ENCODE measurements around the gene BCKDHB. TPM values are rescaled to one million over a fixed set of nuclear protein-coding genes. Genes with fewer than 3 reads are reported as not detected.
A peak's percentile ranks its signal among the peaks of the same experiment; 100 is the strongest.

Gene BCKDHB
- total and polyA plus RNA-seq, 2 experiments from 2014 or later = 32.1 to 42.7 TPM

DNA sequence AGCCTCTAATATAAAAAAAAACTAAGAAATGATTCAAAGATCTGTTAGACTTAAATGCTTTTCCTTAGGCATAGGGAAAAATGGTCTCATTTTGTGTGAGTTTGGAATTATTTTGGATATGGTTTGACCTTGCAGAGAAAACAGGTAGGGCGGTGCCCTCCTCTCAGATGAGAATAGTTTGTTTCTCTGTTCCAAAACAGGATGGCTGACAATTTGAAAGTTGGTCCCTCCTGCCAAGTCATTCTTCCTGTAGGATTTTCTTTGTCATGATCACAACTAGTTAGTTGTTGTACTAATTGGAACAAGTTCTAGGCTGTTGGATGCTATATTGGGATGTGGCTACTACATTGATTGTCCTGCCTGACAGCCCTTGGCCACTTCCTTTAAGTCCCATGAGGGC lies 108.6 kb downstream of the BCKDHB start:
- no peak for TF ChIP-seq NANOG (IDR thresholded peaks at IDR 0.05; ENCODE audit: borderline replicate concordance)
- H3K9me2 ChIP-seq (ENCODE audit: insufficient read depth) = no peaks in the 10 kb centered on the region
- H3K4me3 ChIP-seq = no peak overlapping the region
- H3K27me3 Mint-ChIP-seq (ENCODE audit: insufficient read depth, low read depth, poor library complexity) = no peaks in the 10 kb centered on the region
- no peak for ATAC-seq
- peak overlapping the region; percentile 22; the same call in 1 of the 2 replicates for H3K27ac Mint-ChIP-seq
- no peak overlapping the region for H3K4me2 ChIP-seq
- H3F3A ChIP-seq (replicated peaks; ENCODE audit: low read depth) = no peaks in the 10 kb centered on the region
- no peak overlapping the region for H3K27ac ChIP-seq (ENCODE audit: low read depth)
- no peaks in the 10 kb centered on the region for H3K9me3 Mint-ChIP-seq
- no peaks in the 10 kb centered on the region for H4K20me1 ChIP-seq (replicated peaks; ENCODE audit: insufficient read depth)
- H3K36me3 Mint-ChIP-seq (ENCODE audit: low read depth) = peaks cover 6% of the 10 kb centered on the region; the same call in 1 of the 3 replicates
- no peak overlapping the region for H2AFZ ChIP-seq
- no peaks in the 10 kb centered on the region for H3K27me3 ChIP-seq (ENCODE audit: insufficient read depth)
- no peaks in the 10 kb centered on the region for H3K79me2 ChIP-seq (replicated peaks; ENCODE audit: insufficient read depth)
- H3K4me1 Mint-ChIP-seq = peaks cover 28% of the 10 kb centered on the region
- no peaks in the 10 kb centered on the region for H3K36me3 ChIP-seq (ENCODE audit: insufficient read depth)
- peaks cover 18% of the 10 kb centered on the region for H3K4me1 ChIP-seq (ENCODE audit: insufficient read depth)
- no peak for DNase-seq (ENCODE audit: low spot score)
- no peak overlapping the region for H3K4me3 Mint-ChIP-seq

GRCh38 chr6:80217794-80218193 lies 111.3 kb downstream of the BCKDHB start:
- Histone ChIP-seq H3K4me1 (ENCODE audit: insufficient read depth) (no peaks in the 10 kb centered on the region; the same call in 1 of the 2 replicates), H3K36me3 (ENCODE audit: insufficient read depth) (no peaks in the 10 kb centered on the region), H2AFZ (no peak overlapping the region), H3K4me3 (no peak overlapping the region), H4K20me1 (replicated peaks; ENCODE audit: insufficient read depth) (no peaks in the 10 kb centered on the region), H3K4me2 (no peak overlapping the region), H3K27me3 (ENCODE audit: insufficient read depth) (no peaks in the 10 kb centered on the region), H3K27ac (ENCODE audit: low read depth) (no peak overlapping the region), H3K79me2 (replicated peaks; ENCODE audit: insufficient read depth) (no peaks in the 10 kb centered on the region), H3F3A (replicated peaks; ENCODE audit: low read depth) (no peaks in the 10 kb centered on the region), H3K9me2 (ENCODE audit: insufficient read depth) (no peaks in the 10 kb centered on the region)
- H3K4me3 Mint-ChIP-seq = no peak overlapping the region
- ATAC-seq (no peak), DNase-seq (ENCODE audit: low spot score) (no peak)
- TF ChIP-seq NANOG (IDR thresholded peaks at IDR 0.05; ENCODE audit: borderline replicate concordance) (no peak), ZNF331 (CRISPR knock-in tag; IDR thresholded peaks at IDR 0.05; ENCODE audit: low read depth) (no peak), ZNF462 (CRISPR knock-in tag; IDR thresholded peaks at IDR 0.05) (no peak), JUNB (IDR thresholded peaks at IDR 0.05; ENCODE audit: unreplicated experiment) (no peak), POLR2AphosphoS5 (IDR thresholded peaks at IDR 0.05; ENCODE audit: low read depth) (no peak)
- TF ChIP-seq, protein P1, sequence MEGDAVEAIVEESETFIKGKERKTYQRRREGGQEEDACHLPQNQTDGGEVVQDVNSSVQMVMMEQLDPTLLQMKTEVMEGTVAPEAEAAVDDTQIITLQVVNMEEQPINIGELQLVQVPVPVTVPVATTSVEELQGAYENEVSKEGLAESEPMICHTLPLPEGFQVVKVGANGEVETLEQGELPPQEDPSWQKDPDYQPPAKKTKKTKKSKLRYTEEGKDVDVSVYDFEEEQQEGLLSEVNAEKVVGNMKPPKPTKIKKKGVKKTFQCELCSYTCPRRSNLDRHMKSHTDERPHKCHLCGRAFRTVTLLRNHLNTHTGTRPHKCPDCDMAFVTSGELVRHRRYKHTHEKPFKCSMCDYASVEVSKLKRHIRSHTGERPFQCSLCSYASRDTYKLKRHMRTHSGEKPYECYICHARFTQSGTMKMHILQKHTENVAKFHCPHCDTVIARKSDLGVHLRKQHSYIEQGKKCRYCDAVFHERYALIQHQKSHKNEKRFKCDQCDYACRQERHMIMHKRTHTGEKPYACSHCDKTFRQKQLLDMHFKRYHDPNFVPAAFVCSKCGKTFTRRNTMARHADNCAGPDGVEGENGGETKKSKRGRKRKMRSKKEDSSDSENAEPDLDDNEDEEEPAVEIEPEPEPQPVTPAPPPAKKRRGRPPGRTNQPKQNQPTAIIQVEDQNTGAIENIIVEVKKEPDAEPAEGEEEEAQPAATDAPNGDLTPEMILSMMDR (conservative IDR thresholded peaks at IDR 0.05; ENCODE audit: low read depth in 2 of 2) = no peak
- H3K27me3 Mint-ChIP-seq (ENCODE audit: insufficient read depth, low read depth, poor library complexity) = no peaks in the 10 kb centered on the region
- no peaks in the 10 kb centered on the region for H3K9me3 Mint-ChIP-seq
- no peak overlapping the region for H3K27ac Mint-ChIP-seq
- peaks cover 9% of the 10 kb centered on the region for H3K4me1 Mint-ChIP-seq
- H3K36me3 Mint-ChIP-seq (ENCODE audit: low read depth) = peaks cover 6% of the 10 kb centered on the region; the same call in 1 of the 3 replicates
